Kidney (tissue), 14 donors: ENCODE measurements around the gene KCNA4. TPM values are rescaled to one million over a fixed set of nuclear protein-coding genes. Genes with fewer than 3 reads are reported as not detected.

Experiments
- DNase-seq, 5 donors: peaks; one replicate each; pipeline ENCODE4 v3.0.0-alpha.2; 2013 to 2020
- FAIRE-seq: peaks from 2 replicates; lab custom pipeline; 2012; peaks lifted over from hg19 to GRCh38; lab: Jason Lieb, UNC
- H3K27ac ChIP-seq, 2 donors: one replicate each; pipeline ENCODE4 v1.7.0; 2013; ENCODE audit warnings: low read depth in 2 of 2, low read length in 2 of 2, inconsistent platforms in 1 of 2
- H3K27me3 ChIP-seq: one replicate; pipeline ENCODE4 v1.7.1; 2013; ENCODE audit warnings: low read length, inconsistent platforms; ENCODE audit not compliant: control insufficient read depth, insufficient read depth
- H3K36me3 ChIP-seq, 3 donors: one replicate each; pipeline versions ENCODE4 v1.7.0 to v1.7.1; 2013; ENCODE audit warnings: low read length in 3 of 3, control low read depth in 1 of 3, inconsistent platforms in 1 of 3; ENCODE audit not compliant: insufficient read depth in 3 of 3, control insufficient read depth in 2 of 3
- H3K4me1 ChIP-seq, 3 donors: one replicate each; pipeline versions ENCODE4 v1.7.0 to v1.7.1; 2013; ENCODE audit warnings: low read length in 3 of 3, inconsistent platforms in 1 of 3, low read depth in 1 of 3; ENCODE audit not compliant: control insufficient read depth in 2 of 3, insufficient read depth in 2 of 3
- H3K4me3 ChIP-seq, 3 donors: one replicate each; pipeline versions ENCODE4 v1.7.0 to v1.8.1; 2013; ENCODE audit warnings: low read length in 3 of 3, control low read depth in 1 of 3, inconsistent platforms in 1 of 3
- H3K9ac ChIP-seq, 3 donors: one replicate each; pipeline versions ENCODE4 v1.7.0 to v1.7.1; 2013; ENCODE audit warnings: low read length in 3 of 3, control low read depth in 1 of 3, inconsistent platforms in 1 of 3
- H3K9me3 ChIP-seq, 3 donors: one replicate each; pipeline versions ENCODE4 v1.7.0 to v1.7.1; 2013; ENCODE audit warnings: low read length in 3 of 3, control low read depth in 1 of 3, inconsistent platforms in 1 of 3; ENCODE audit not compliant: control insufficient read depth in 2 of 3, insufficient read depth in 1 of 3
- CTCF ChIP-seq: IDR thresholded peaks from 3 replicates; pipeline ENCODE4 v1.5.1; 2012; ENCODE audit warnings: mild to moderate bottlenecking, moderate library complexity, borderline replicate concordance; ENCODE audit not compliant: insufficient read depth; ENCODE audit errors: extremely low read depth
- intact Hi-C: fragments of 100-400 bp; cut with DNase I; formaldehyde crosslinking; loops from one replicate; pipeline ENCODE4 v1.11.1; 2022
- polyA plus RNA-seq: library from polyadenylated mRNA; stranded (reverse); fragments of 350-450 nt; fragmentation: Illumina TruSeq; extraction: RNeasy Lipid Tissue Mini Kit (QIAGEN cat#74804); gene quantifications from one replicate; pipeline ENCODE4 v1.2.3, GENCODE V29; 2014; ENCODE audit warnings: low read depth, low replicate concordance; ENCODE audit not compliant: insufficient read depth
- total RNA-seq: library from RNA; stranded (reverse); fragmentation: NEBNext Ultra II Directional; extraction: Animal tissue kit (Norgen Biotek cat#: 25700); gene quantifications from one replicate; pipeline ENCODE4 v1.2.1, GENCODE V29; 2021
- donor health status: control.
- donor health status: control.
- donor health status: control.
- donor health status: control.
- donor health status: control.
- donor health status: DM: yes; HTN: yes; CAD: no.
- donor health status: Normal renal cell carcinoma (clear cell type).

KCNA4 gene
- total and polyA plus RNA-seq, 2 donors from 2014 or later = 0.06 to 0.39 TPM

- DNase-seq (peak in 2 of 5 donors; percentile 10 to 69), FAIRE-seq (no peak)
- H3K36me3 ChIP-seq = no peaks in the 10 kb centered on the region
- no peaks in the 10 kb centered on the region for H3K4me1 ChIP-seq
- no peak overlapping the region for H3K27ac ChIP-seq
- peak overlapping the region in 1 of 3 donors; percentile 24 for H3K4me3 ChIP-seq
- TF ChIP-seq CTCF = no peak
- H3K27me3 ChIP-seq = peaks cover 23% of the 10 kb centered on the region
- intact Hi-C loops = no loop called here
- H3K9me3 ChIP-seq = no peaks in the 10 kb centered on the region
- no peak overlapping the region for H3K9ac ChIP-seq
Observed at GRCh38 chr11:30015725-30016412, 961 bp downstream of the KCNA4 start.

- intact Hi-C loops = no loop called here
- Histone ChIP-seq H3K9ac (no peak overlapping the region), H3K27ac (no peak overlapping the region), H3K4me1 (no peaks in the 10 kb centered on the region), H3K36me3 (no peaks in the 10 kb centered on the region), H3K4me3 (no peak overlapping the region), H3K9me3 (no peaks in the 10 kb centered on the region), H3K27me3 (peaks cover 11% of the 10 kb centered on the region)
- DNase-seq (no peak), FAIRE-seq (no peak)
- TF ChIP-seq CTCF = no peak
Observed at GRCh38 chr11:30012346-30012745, 4.5 kb downstream of the KCNA4 start.

GRCh38 chr11:30009060-30009459 lies 7.8 kb downstream of the KCNA4 start:
- intact Hi-C loops = no loop called here
- Histone ChIP-seq H3K27me3 (no peaks in the 10 kb centered on the region), H3K4me1 (no peaks in the 10 kb centered on the region), H3K4me3 (no peak overlapping the region), H3K36me3 (no peaks in the 10 kb centered on the region), H3K27ac (no peak overlapping the region), H3K9me3 (no peaks in the 10 kb centered on the region), H3K9ac (no peak overlapping the region)
- DNase-seq (no peak), FAIRE-seq (no peak)
- TF ChIP-seq CTCF = no peak

- DNase-seq (no peak), FAIRE-seq (no peak)
- no peak overlapping the region for H3K9ac ChIP-seq
- TF ChIP-seq CTCF = no peak
- no peaks in the 10 kb centered on the region for H3K36me3 ChIP-seq
- no peaks in the 10 kb centered on the region for H3K27me3 ChIP-seq
- H3K4me1 ChIP-seq = no peaks in the 10 kb centered on the region
- H3K4me3 ChIP-seq = no peak overlapping the region
- no peak overlapping the region for H3K27ac ChIP-seq
- no peaks in the 10 kb centered on the region for H3K9me3 ChIP-seq
- intact Hi-C loops = no loop called here
Observed at GRCh38 chr11:30006876-30007275, 10.0 kb downstream of the KCNA4 start.
